Breast epithelium (tissue), 4 donors: ENCODE measurements around the gene DES. TPM values are rescaled to one million over a fixed set of nuclear protein-coding genes. Genes with fewer than 3 reads are reported as not detected.

Source experiments
- DNase-seq, 2 donors: peaks; one replicate each; pipeline ENCODE4 v3.0.0-alpha.2; 2019; ENCODE audit warnings: low spot score in 2 of 2
- H3K27ac ChIP-seq, 2 donors: fragments of 200-600 bp; sonication (generic) in 1 of 2; one replicate each; pipeline ENCODE4 v1.5.1; 2016 to 2019; ENCODE audit warnings: mild to moderate bottlenecking in 1 of 2
- H3K27me3 ChIP-seq, 2 donors: fragments of 200-600 bp; sonication (generic) in 1 of 2; one replicate each; pipeline versions ENCODE4 v1.5.1 to v1.6.0; 2017 to 2019; ENCODE audit warnings: control low read depth in 1 of 2, mild to moderate bottlenecking in 1 of 2
- H3K36me3 ChIP-seq: fragments of 200-600 bp; one replicate; pipeline ENCODE4 v1.5.1; 2019
- H3K4me1 ChIP-seq, 2 donors: fragments of 200-600 bp; sonication (generic); one replicate each; pipeline ENCODE4 v1.5.1; 2016 to 2019; ENCODE audit warnings: control low read depth in 1 of 2
- H3K4me3 ChIP-seq, 3 donors: fragments of 200-600 bp; sonication (generic); 1 replicate in 2 of 3; 2 replicates in 1 of 3; pipeline ENCODE4 v1.5.1; 2016 to 2019; ENCODE audit warnings: mild to moderate bottlenecking in 3 of 3, moderate library complexity in 2 of 3
- H3K9me3 ChIP-seq, 2 donors: fragments of 200-600 bp; sonication (generic) in 1 of 2; one replicate each; pipeline ENCODE4 v1.5.1; 2016 to 2019; ENCODE audit warnings: control low read depth in 1 of 2
- POLR2A ChIP-seq: fragments of 450-650 bp; IDR thresholded peaks from one replicate; pipeline ENCODE4 v1.6.1; 2016; ENCODE audit warnings: antibody characterized with exemption, mild to moderate bottlenecking, moderate library complexity
- POLR2AphosphoS5 ChIP-seq, 3 donors: sonication (generic); formaldehyde crosslinking; IDR thresholded peaks; one replicate each; pipeline ENCODE4 v1.6.1; 2017; ENCODE audit warnings: antibody characterized with exemption in 3 of 3
- intact Hi-C: fragments of 100-400 bp; cut with DNase I; formaldehyde crosslinking; loops from one replicate; pipeline ENCODE4 v1.15.1; 2023; ENCODE audit warnings: low total_unique reads
- total RNA-seq, 3 donors: library from RNA; depleted of rRNA; stranded (reverse); fragments of >200 nt; gene quantifications; one replicate each; pipeline ENCODE4 v1.1.0, GENCODE V29; 2016
- TF ChIP-seq, protein P1 (sequence below), 3 donors: fragments of 450-650 bp; IDR thresholded peaks; one replicate each; pipeline ENCODE4 v1.5.1; 2016 to 2017; ENCODE audit warnings: antibody characterized with exemption in 3 of 3, mild to moderate bottlenecking in 3 of 3, moderate library complexity in 3 of 3

Gene DES
- total RNA-seq, 3 donors from 2014 or later, result 17.1 to 29.6 (median 29.5) TPM

DNA sequence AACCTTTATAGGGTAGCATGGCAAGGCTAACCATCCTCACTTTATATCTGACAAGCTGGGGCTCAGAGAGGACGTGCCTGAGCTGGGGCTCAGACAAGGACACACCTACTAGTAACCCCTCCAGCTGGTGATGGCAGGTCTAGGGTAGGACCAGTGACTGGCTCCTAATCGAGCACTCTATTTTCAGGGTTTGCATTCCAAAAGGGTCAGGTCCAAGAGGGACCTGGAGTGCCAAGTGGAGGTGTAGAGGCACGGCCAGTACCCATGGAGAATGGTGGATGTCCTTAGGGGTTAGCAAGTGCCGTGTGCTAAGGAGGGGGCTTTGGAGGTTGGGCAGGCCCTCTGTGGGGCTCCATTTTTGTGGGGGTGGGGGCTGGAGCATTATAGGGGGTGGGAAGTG, 1.2 kb upstream of the DES start:
- Histone ChIP-seq H3K36me3 (no peaks in the 10 kb centered on the region), H3K4me3 (no peak overlapping the region), H3K4me1 (no peaks in the 10 kb centered on the region), H3K9me3 (no peaks in the 10 kb centered on the region), H3K27me3 (peaks cover 0 to 14% of the 10 kb centered on the region in 2 donors), H3K27ac (no peak overlapping the region)
- intact Hi-C loops, result no loop called here
- TF ChIP-seq, protein P1, sequence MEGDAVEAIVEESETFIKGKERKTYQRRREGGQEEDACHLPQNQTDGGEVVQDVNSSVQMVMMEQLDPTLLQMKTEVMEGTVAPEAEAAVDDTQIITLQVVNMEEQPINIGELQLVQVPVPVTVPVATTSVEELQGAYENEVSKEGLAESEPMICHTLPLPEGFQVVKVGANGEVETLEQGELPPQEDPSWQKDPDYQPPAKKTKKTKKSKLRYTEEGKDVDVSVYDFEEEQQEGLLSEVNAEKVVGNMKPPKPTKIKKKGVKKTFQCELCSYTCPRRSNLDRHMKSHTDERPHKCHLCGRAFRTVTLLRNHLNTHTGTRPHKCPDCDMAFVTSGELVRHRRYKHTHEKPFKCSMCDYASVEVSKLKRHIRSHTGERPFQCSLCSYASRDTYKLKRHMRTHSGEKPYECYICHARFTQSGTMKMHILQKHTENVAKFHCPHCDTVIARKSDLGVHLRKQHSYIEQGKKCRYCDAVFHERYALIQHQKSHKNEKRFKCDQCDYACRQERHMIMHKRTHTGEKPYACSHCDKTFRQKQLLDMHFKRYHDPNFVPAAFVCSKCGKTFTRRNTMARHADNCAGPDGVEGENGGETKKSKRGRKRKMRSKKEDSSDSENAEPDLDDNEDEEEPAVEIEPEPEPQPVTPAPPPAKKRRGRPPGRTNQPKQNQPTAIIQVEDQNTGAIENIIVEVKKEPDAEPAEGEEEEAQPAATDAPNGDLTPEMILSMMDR (IDR thresholded peaks at IDR 0.05), result no peak
- TF ChIP-seq POLR2AphosphoS5 (IDR thresholded peaks at IDR 0.05) (no peak), POLR2A (no peak)
- DNase-seq, result no peak

DNA sequence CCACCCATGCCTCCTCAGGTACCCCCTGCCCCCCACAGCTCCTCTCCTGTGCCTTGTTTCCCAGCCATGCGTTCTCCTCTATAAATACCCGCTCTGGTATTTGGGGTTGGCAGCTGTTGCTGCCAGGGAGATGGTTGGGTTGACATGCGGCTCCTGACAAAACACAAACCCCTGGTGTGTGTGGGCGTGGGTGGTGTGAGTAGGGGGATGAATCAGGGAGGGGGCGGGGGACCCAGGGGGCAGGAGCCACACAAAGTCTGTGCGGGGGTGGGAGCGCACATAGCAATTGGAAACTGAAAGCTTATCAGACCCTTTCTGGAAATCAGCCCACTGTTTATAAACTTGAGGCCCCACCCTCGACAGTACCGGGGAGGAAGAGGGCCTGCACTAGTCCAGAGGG, 803 bp upstream of the DES start:
- Histone ChIP-seq H3K27me3 (peaks cover 0 to 14% of the 10 kb centered on the region in 2 donors), H3K9me3 (no peaks in the 10 kb centered on the region), H3K4me3 (no peak overlapping the region), H3K36me3 (no peaks in the 10 kb centered on the region), H3K27ac (no peak overlapping the region), H3K4me1 (no peaks in the 10 kb centered on the region)
- TF ChIP-seq, protein P1 (IDR thresholded peaks at IDR 0.05), result no peak
- no peak for TF ChIP-seq POLR2A
- no peak for TF ChIP-seq POLR2AphosphoS5 (IDR thresholded peaks at IDR 0.05)
- no peak for DNase-seq
- intact Hi-C loops, result no loop called here

DNA sequence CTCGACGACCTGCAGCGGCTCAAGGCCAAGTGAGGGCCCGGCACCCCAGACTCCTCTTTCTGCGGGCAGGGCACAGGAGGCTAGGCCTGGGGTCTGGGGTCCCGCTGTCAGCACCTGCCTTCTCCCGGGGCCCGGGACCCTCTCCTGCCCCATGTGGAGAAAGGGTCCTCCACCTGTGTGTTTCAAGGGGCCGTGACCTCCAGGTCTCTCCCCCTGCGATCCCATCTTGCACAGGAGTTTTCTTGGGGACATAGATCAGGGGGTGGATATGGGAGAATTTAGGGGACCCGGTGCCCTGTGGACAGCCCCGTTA, 791 bp downstream of the DES start:
- Histone ChIP-seq H3K4me1 (no peaks in the 10 kb centered on the region), H3K36me3 (no peaks in the 10 kb centered on the region), H3K27me3 (peaks cover 0 to 14% of the 10 kb centered on the region in 2 donors), H3K27ac (no peak overlapping the region), H3K9me3 (no peaks in the 10 kb centered on the region), H3K4me3 (peak overlapping the region in 2 of 3 donors; percentile 31 to 60)
- TF ChIP-seq POLR2AphosphoS5 (IDR thresholded peaks at IDR 0.05), result no peak
- TF ChIP-seq, protein P1 (IDR thresholded peaks at IDR 0.05), result no peak
- TF ChIP-seq POLR2A, result no peak
- intact Hi-C loops, result no loop called here
- no peak for DNase-seq

DNA sequence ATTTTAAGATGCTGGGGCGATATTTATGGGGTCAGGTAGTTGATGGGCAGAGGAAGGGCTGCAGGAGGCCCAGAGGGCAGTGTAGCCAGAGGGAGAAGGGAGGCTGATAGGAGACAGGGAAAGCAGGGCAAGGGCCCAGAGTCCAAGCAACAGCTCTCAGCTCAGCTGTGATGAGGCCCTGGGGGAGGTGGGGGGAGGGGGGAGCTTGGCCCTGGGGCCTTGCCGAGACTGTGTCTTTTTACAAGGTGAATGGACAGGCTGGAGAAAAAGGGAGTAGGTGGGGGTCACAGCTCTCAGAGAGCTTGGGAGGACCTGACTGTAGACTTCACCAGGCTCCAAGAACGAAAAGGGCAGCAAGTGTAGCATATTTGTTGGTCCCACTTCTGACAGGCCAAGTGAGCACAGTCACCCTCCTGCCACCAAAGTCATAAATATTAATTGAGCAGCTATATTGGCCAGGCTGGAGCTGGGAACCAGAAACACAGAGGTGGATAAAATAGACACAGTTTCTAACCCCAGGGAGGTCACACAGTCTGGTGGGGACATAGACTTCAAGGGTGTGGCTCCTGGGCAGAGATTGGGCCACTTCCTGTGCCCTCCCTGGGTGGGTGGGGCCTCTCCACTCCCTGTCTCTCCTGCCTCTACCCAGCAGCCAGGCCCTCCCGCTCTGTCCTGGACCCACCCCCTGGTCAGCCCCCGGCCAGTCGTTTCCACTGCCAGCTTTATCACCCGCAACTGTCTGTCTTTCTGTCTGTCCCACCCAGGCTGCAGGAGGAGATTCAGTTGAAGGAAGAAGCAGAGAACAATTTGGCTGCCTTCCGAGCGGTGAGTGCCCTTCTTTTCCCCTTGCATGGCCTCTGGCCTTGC, 1.4 kb downstream of the DES start:
- TF ChIP-seq POLR2AphosphoS5 (IDR thresholded peaks at IDR 0.05) (no peak), POLR2A (no peak)
- TF ChIP-seq, protein P1 (IDR thresholded peaks at IDR 0.05), result no peak
- intact Hi-C loops, result no loop called here
- DNase-seq, result no peak
- Histone ChIP-seq H3K36me3 (no peaks in the 10 kb centered on the region), H3K27me3 (peaks cover 0 to 14% of the 10 kb centered on the region in 2 donors), H3K4me1 (no peaks in the 10 kb centered on the region), H3K4me3 (peak overlapping the region in 1 of 3 donors; percentile 31), H3K9me3 (no peaks in the 10 kb centered on the region), H3K27ac (no peak overlapping the region)

DNA sequence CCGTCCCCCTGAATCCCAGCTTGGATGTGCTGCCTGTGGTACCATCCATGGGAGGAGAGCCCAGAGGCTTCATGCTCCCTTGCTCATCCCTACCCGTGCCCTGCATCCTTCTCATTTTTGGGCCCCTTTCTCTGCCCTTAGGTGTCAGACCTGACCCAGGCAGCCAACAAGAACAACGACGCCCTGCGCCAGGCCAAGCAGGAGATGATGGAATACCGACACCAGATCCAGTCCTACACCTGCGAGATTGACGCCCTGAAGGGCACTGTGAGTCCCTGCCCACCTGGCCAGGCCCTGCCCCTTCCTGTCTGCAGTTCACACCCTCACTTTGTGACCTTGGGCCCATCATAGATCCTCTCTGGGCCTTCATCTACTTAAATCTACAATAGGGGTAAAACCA, 2.5 kb downstream of the DES start:
- TF ChIP-seq POLR2AphosphoS5 (IDR thresholded peaks at IDR 0.05) (no peak), POLR2A (no peak)
- TF ChIP-seq, protein P1 (IDR thresholded peaks at IDR 0.05), result no peak
- H3K9me3 ChIP-seq, result no peaks in the 10 kb centered on the region
- H3K4me1 ChIP-seq, result no peaks in the 10 kb centered on the region
- peaks cover 0 to 14% of the 10 kb centered on the region in 2 donors for H3K27me3 ChIP-seq
- no peak for DNase-seq
- no peak overlapping the region for H3K27ac ChIP-seq
- intact Hi-C loops, result no loop called here
- H3K4me3 ChIP-seq, result peak overlapping the region in 1 of 3 donors; percentile 31
- no peaks in the 10 kb centered on the region for H3K36me3 ChIP-seq
